ENCODE measurements around the gene TTC12.

The TTC12 gene, protein sequence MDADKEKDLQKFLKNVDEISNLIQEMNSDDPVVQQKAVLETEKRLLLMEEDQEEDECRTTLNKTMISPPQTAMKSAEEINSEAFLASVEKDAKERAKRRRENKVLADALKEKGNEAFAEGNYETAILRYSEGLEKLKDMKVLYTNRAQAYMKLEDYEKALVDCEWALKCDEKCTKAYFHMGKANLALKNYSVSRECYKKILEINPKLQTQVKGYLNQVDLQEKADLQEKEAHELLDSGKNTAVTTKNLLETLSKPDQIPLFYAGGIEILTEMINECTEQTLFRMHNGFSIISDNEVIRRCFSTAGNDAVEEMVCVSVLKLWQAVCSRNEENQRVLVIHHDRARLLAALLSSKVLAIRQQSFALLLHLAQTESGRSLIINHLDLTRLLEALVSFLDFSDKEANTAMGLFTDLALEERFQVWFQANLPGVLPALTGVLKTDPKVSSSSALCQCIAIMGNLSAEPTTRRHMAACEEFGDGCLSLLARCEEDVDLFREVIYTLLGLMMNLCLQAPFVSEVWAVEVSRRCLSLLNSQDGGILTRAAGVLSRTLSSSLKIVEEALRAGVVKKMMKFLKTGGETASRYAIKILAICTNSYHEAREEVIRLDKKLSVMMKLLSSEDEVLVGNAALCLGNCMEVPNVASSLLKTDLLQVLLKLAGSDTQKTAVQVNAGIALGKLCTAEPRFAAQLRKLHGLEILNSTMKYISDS

DNA sequence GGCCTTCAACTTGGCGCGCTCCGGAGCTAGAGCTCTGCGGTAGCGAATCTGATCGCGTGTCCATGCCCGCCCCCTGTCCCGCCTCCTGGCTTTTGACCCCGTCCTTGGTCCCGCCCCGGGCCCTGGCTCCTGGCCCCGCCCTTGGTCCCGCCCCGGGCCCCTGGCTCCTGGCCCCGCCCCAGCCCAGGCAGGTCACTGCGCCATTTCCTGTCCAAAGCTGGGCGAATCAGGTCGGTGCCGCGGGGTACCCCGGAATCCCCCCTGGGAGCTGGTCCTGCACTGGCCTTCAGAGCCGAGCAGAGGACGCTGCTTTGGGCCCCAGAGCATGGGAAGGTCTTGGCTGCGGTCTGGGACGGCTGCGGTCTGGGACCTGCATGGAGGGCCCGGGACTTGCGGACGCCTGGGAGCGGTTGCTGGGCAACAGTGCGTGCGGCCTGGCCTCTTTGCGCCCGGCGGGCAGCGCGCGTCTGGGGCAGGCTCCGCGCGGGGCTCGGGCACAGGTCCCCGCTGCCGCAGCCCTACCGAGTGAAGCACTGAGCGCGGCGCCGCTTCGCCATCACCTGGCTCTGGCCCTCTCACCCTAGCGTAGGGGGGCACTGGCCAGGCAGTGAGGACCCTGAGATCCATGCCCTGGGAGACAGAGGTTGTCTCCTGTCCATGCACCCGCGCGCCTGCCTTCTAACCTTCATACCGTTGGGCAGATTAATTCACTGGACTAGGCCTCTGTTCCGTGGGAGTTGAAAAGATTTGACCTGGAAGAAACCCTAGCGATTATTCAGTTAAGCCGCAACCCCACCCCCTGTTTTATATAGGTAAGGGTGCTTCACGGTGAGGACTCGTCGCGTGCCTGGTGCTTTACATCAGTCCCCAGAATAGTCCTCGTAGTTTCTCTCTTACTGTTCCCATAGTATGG lies at the start of gene TTC12:
TSS of gene TTC12 (plus strand) at position 195 of the 913 bp plus-strand sequence. CDS start 1,675 bp downstream, outside the sequence.
- in situ Hi-C loops (cut with MboI; ENCODE audit: low sequenced_read_pairs, unreplicated experiment) = no loop called here
- DNase-seq (ENCODE audit: low spot score) = peak; percentile 95
- TF ChIP-seq, protein P1, sequence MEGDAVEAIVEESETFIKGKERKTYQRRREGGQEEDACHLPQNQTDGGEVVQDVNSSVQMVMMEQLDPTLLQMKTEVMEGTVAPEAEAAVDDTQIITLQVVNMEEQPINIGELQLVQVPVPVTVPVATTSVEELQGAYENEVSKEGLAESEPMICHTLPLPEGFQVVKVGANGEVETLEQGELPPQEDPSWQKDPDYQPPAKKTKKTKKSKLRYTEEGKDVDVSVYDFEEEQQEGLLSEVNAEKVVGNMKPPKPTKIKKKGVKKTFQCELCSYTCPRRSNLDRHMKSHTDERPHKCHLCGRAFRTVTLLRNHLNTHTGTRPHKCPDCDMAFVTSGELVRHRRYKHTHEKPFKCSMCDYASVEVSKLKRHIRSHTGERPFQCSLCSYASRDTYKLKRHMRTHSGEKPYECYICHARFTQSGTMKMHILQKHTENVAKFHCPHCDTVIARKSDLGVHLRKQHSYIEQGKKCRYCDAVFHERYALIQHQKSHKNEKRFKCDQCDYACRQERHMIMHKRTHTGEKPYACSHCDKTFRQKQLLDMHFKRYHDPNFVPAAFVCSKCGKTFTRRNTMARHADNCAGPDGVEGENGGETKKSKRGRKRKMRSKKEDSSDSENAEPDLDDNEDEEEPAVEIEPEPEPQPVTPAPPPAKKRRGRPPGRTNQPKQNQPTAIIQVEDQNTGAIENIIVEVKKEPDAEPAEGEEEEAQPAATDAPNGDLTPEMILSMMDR (IDR thresholded peaks at IDR 0.05; ENCODE audit: borderline replicate concordance, control extremely low read depth, extremely low read depth, insufficient read depth, missing control alignments) = no peak

DNA sequence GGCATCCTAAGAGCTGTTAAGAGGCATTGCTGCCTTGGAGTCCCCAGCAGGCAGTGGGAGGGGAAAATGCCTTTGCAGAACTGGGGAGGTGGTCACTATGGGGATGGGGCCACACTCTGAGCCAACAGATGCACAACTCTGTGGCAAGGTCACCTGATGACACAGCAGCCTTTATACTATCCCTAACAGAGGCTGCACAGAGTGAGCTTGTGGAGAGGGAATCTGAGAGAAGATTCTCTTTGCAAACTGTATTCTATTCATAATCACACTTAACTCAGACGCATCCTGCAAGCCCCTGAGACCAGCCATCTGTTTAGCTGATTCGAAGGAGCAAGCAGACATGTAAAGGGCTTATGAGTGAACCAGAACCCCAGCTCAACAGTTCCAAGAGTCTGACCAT lies 49.0 kb upstream of the TTC12 start:
- in situ Hi-C loops (cut with MboI; ENCODE audit: low sequenced_read_pairs, unreplicated experiment) = no loop called here
- TF ChIP-seq, protein P1 (IDR thresholded peaks at IDR 0.05; ENCODE audit: borderline replicate concordance, control extremely low read depth, extremely low read depth, insufficient read depth, missing control alignments) = no peak
- no peak for DNase-seq (ENCODE audit: low spot score)

DNA sequence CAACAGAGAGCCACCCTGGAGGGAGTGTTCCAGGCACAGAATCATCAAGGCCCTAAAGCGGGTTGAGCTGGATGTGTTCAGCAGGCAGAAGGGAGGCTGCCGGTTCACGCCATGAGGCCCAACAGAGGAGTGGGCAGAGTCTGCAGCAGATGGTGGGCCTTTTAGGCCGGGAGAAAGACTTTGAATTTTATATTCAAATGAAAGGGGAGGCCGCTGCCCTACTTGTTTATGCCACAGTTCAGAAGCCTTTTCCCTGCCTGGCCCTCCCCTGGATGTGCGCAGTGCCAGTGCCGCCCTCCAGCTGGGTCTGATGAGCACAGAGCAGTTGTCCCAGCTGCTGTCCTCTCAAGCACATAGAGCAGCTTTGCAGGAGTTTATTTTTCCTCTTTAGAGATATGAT lies 46.9 kb upstream of the TTC12 start:
- no peak for DNase-seq (ENCODE audit: low spot score)
- TF ChIP-seq, protein P1 (IDR thresholded peaks at IDR 0.05; ENCODE audit: borderline replicate concordance, control extremely low read depth, extremely low read depth, insufficient read depth, missing control alignments) = no peak
- in situ Hi-C loops (cut with MboI; ENCODE audit: low sequenced_read_pairs, unreplicated experiment) = no loop called here

DNA sequence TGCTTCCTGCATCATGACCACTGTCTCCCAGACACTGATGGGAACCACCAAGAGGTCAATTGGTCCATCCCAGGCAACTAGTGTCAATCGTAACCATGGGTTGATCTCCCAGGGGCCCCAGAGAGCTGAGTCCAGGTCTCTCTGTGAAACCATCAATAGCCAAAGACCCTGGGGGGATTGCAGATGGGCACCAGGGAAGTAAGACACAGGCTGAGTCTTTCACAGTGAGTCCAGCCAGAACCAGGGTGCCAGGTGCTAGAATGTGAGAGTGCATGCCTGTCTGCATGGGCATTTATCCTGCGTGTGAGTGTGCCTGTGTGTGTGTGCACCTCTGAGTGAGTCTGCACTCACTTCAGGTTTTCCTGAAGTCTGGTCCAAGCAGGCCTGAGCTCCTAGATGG lies 45.3 kb upstream of the TTC12 start:
- TF ChIP-seq, protein P1 (IDR thresholded peaks at IDR 0.05; ENCODE audit: borderline replicate concordance, control extremely low read depth, extremely low read depth, insufficient read depth, missing control alignments) = no peak
- no peak for DNase-seq (ENCODE audit: low spot score)
- in situ Hi-C loops (cut with MboI; ENCODE audit: low sequenced_read_pairs, unreplicated experiment) = no loop called here

DNA sequence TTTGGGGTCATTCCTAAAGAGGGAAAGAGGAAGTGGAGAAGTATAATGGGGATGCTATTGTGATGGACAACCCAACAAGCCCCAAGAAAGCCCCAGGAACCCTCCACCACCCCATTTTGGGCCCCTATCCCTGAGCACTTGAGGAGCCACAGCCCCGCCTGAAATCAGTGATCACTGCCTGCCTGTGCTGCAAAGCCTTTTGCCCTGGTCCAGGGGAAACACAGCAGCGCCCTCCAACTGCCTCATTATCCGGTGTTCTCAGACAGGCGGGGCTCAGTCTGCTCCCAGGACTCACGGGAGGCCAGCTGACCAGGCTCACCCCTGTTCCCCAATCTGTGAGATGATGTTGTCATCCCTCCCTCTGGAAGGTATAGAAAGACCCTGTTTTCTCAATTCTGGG lies 44.7 kb upstream of the TTC12 start:
- DNase-seq (ENCODE audit: low spot score) = no peak
- in situ Hi-C loops (cut with MboI; ENCODE audit: low sequenced_read_pairs, unreplicated experiment) = no loop called here
- TF ChIP-seq, protein P1 (IDR thresholded peaks at IDR 0.05; ENCODE audit: borderline replicate concordance, control extremely low read depth, extremely low read depth, insufficient read depth, missing control alignments) = no peak

DNA sequence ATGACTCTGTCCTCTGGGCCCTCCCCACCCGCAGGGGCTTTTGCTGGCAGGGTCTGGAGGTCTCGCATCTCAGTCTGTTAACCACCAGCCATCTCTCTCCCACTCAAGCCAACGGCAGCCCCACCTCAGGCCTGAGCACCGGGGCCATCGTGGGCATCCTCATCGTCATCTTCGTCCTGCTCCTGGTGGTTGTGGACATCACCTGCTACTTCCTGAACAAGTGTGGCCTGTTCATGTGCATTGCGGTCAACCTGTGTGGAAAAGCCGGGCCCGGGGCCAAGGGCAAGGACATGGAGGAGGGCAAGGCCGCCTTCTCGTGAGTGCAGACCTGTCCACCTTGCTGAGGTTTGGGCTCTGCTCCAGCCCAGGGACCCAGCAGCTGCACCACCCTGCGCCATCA lies 44.3 kb upstream of the TTC12 start:
- TF ChIP-seq, protein P1 (IDR thresholded peaks at IDR 0.05; ENCODE audit: borderline replicate concordance, control extremely low read depth, extremely low read depth, insufficient read depth, missing control alignments) = no peak
- DNase-seq (ENCODE audit: low spot score) = no peak
- in situ Hi-C loops (cut with MboI; ENCODE audit: low sequenced_read_pairs, unreplicated experiment) = no loop called here
